ENCODE measurements around the gene ANO8.

GRCh38 chr19:17302391-17303166, 32.1 kb downstream of the ANO8 start:
- TF ChIP-seq CTCF (IDR thresholded peaks at IDR 0.05), result no peak
- no peak for TF ChIP-seq POLR2A (IDR thresholded peaks at IDR 0.05)

Data from body of pancreas (tissue), 4 donors.